BLaER1 (cell line): Measurements from ENCODE around the gene DNTT.
"Not testable (repeated sequence)": the region's sequence is repeated elsewhere in the genome, so short reads cannot be mapped to it uniquely, and the experiment has no call there.

Source experiments
- H3K27ac ChIP-seq: shearing (Covaris generic); formaldehyde crosslinking; 2 replicates; pipeline ENCODE4 v1.8.1; 2022
- H3K27me3 ChIP-seq: shearing (Covaris generic); formaldehyde crosslinking; 2 replicates; pipeline ENCODE4 v1.8.1; 2022
- H3K36me3 ChIP-seq: shearing (Covaris generic); formaldehyde crosslinking; 2 replicates; pipeline ENCODE4 v1.8.1; 2022
- H3K4me1 ChIP-seq: shearing (Covaris generic); formaldehyde crosslinking; 2 replicates; pipeline ENCODE4 v1.8.1; 2022
- H3K4me2 ChIP-seq: shearing (Covaris generic); formaldehyde crosslinking; 2 replicates; pipeline ENCODE4 v1.8.1; 2022
- H3K4me3 ChIP-seq: shearing (Covaris generic); formaldehyde crosslinking; 2 replicates; pipeline ENCODE4 v1.8.1; 2022
- H3K9ac ChIP-seq: shearing (Covaris generic); formaldehyde crosslinking; 2 replicates; pipeline ENCODE4 v1.8.1; 2022
- H3K9me3 ChIP-seq: shearing (Covaris generic); formaldehyde crosslinking; 2 replicates; pipeline ENCODE4 v1.8.1; 2022
- H4K20me1 ChIP-seq: shearing (Covaris generic); formaldehyde crosslinking; 2 replicates; pipeline ENCODE4 v1.8.1; 2022
- Cebpa-rat ChIP-seq: shearing (Covaris generic); IDR thresholded peaks from 2 replicates; pipeline ENCODE4 v1.8.1; 2022

Gene DNTT

DNA sequence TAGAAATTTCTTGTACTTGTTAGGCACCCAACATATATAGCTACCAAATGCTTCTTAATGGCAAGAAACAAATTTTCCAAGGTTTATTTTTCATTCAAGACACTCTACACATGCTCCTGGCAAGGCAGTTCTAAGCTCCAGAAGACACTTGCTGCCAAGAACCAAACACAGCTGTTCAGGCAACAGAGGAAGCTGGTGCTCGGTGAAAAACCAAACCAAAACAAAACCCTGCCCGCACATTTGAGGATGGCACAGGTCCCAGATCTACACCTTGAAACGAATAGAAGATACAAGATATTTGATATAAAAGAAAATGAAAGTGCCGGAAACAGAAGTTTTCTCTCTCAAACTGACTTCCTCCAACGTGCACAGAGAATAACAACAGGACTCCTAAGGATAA lies 4.9 kb upstream of the DNTT start:
- peaks cover 9% of the 10 kb centered on the region; the same call in 1 of the 2 replicates for H3K36me3 ChIP-seq
- H3K27me3 ChIP-seq = no peaks in the 10 kb centered on the region
- no peaks in the 10 kb centered on the region for H3K9me3 ChIP-seq
- no peak for TF ChIP-seq Cebpa-rat
- no peaks in the 10 kb centered on the region for H4K20me1 ChIP-seq
- H3K4me2 ChIP-seq = peak overlapping the region; percentile 97
- H3K9ac ChIP-seq = peak overlapping the region; percentile 97
- peak overlapping the region; percentile 97 for H3K27ac ChIP-seq
- H3K4me1 ChIP-seq = peaks cover 94% of the 10 kb centered on the region
- H3K4me3 ChIP-seq = peak overlapping the region; percentile 78

DNA sequence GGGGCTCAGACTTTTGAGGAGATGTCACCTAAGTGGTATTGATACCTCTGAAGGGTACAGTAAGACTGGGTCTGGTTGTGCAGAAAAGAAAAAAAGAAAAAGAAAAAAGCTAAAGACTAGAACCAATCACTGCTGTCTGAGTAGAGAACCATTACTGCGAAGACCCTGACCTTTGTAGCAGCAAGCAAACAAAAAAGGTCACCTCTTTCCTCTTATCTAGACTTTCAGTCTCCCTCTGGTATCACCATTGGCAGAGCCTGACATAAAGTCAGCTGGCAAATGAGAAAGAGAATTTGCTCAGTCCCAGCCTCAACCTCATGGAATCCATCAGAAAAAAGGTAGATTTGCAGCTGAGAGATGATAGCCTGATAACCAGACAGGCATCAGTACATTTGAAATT lies 2.6 kb upstream of the DNTT start:
- Histone ChIP-seq H4K20me1 (no peaks in the 10 kb centered on the region), H3K36me3 (peaks cover 29% of the 10 kb centered on the region), H3K9ac (peak overlapping the region; percentile 97), H3K4me3 (peak overlapping the region; percentile 78), H3K27me3 (no peaks in the 10 kb centered on the region), H3K4me2 (peak overlapping the region; percentile 97), H3K4me1 (peaks cover 72% of the 10 kb centered on the region), H3K27ac (peak overlapping the region; percentile 97), H3K9me3 (no peaks in the 10 kb centered on the region)
- no peak for TF ChIP-seq Cebpa-rat

DNA sequence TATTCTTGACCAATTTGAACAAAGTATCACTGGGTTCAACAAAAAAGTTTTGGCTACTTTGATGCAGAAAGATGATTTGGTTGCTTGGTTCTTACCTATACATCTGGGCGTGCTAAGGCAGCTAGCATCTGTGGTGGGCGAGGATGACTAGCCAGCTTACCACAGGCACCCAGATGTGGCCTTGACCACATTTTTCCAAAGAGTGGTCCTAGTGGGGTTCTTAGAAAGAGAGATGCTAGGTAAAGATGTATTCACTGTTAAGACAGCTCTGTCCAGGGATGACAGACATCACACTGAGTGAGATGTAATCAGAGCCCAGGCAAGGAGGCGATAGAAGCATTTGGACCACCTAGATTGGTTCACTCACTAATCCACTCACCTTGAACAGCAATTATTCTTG lies 785 bp downstream of the DNTT start:
- H3K4me2 ChIP-seq = peak overlapping the region; percentile 97
- H3K4me3 ChIP-seq = peak overlapping the region; percentile 78
- H3K27me3 ChIP-seq = no peaks in the 10 kb centered on the region
- H3K9ac ChIP-seq = peak overlapping the region; percentile 97
- H3K4me1 ChIP-seq = peaks cover 52% of the 10 kb centered on the region
- peak overlapping the region; percentile 97 for H3K27ac ChIP-seq
- H3K9me3 ChIP-seq = no peaks in the 10 kb centered on the region
- H3K36me3 ChIP-seq = peaks cover 52% of the 10 kb centered on the region
- no peak for TF ChIP-seq Cebpa-rat
- H4K20me1 ChIP-seq = peaks cover 6% of the 10 kb centered on the region

DNA sequence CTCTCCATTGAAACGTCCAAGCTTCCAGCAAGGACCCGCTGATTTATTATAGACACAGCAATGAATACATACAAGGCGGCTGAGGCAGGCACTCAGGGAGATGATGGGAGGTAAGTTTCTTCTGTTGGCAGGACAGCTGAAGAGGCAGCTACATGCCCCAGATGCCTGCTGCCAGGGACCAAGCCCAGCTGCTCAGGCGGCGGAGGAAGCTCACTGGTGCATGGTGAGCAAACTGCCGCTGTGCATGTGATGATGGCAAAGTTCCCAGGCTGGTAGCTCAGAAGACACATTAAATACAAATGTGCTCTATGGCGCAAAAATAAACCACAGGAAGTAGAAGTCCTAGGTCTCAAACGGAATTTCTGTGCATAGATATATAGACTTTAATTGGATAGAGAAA lies 2.3 kb downstream of the DNTT start:
- Histone ChIP-seq H3K4me1 (peaks cover 52% of the 10 kb centered on the region), H4K20me1 (peaks cover 21% of the 10 kb centered on the region), H3K9me3 (no peaks in the 10 kb centered on the region), H3K36me3 (peaks cover 67% of the 10 kb centered on the region), H3K27me3 (no peaks in the 10 kb centered on the region), H3K9ac (peak overlapping the region; percentile 97), H3K4me2 (peak overlapping the region; percentile 97), H3K4me3 (peak overlapping the region; percentile 78), H3K27ac (peak overlapping the region; percentile 97)
- no peak for TF ChIP-seq Cebpa-rat

DNA sequence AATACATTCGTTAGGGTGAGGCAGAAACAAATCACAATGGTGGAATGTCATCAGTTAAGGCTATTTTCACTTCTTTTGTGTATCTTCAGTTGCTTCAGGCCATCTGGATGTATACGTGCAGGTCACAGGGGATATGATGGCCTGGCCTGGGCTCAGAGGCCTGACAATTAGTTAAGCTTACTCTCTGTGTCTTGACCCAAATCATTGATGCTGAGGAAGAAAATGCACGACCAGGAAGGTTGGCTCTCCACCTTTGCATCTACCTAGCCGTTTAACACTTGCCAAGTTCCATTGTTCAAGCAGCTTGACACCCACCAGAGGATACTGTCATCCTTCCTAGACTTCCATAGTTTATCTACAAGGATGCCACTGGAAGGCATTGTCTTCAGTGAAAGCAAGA lies 4.6 kb downstream of the DNTT start:
- H3K9ac ChIP-seq = peak overlapping the region; percentile 97

DNA sequence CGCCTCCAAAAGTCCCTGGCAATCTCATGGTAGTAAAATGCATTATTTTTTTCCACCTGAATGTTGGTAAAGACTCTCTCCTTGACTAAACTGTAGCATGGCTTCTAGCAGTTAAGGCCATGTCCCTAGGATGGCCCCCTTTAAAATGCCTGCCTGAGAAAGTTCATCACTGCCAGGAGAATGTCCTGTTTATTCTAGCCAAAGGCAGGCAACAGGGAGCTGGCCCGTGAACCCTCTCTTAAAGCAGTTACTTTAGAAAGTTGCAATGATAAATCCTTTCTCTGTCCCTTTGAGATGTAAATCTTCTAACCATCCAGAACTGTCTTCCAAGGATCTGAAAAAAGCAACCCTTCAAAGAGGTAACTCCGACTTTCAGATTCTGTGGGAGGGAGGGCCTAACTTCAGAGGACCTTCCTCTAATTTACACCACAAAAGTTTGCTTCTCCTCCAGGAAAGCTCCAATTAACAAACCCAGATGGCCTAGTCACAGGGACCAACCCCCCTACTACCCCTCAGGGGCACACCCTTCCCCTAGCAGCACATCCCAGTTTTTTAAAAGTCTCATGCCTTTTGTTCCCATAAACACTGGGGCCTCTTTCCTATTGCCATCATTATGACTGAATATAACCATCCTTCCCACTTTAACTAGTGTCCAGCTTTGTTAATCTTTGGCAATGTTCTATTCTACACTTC lies 5.5 kb downstream of the DNTT start:
- H3K4me2 ChIP-seq = peak overlapping the region; percentile 97
- no peaks in the 10 kb centered on the region for H3K27me3 ChIP-seq
- peaks cover 54% of the 10 kb centered on the region for H4K20me1 ChIP-seq
- no peak for TF ChIP-seq Cebpa-rat
- H3K27ac ChIP-seq = peak overlapping the region; percentile 97
- peak overlapping the region; percentile 78 for H3K4me3 ChIP-seq
- H3K36me3 ChIP-seq = peaks cover 95% of the 10 kb centered on the region
- H3K9me3 ChIP-seq = no peaks in the 10 kb centered on the region
- H3K4me1 ChIP-seq = peaks cover 60% of the 10 kb centered on the region
- H3K9ac ChIP-seq = peak overlapping the region; percentile 97

More for the DNA sequence above, 4.6 kb downstream of the DNTT start:
- peak overlapping the region; percentile 78 for H3K4me3 ChIP-seq
- peak overlapping the region; percentile 97 for H3K4me2 ChIP-seq
- H3K9me3 ChIP-seq, H3K27me3 ChIP-seq: not testable (repeated sequence)
- peak overlapping the region; percentile 97 for H3K27ac ChIP-seq
- peaks cover 44% of the 10 kb centered on the region for H4K20me1 ChIP-seq
- peaks cover 52% of the 10 kb centered on the region for H3K4me1 ChIP-seq
- peaks cover 90% of the 10 kb centered on the region for H3K36me3 ChIP-seq

DNA sequence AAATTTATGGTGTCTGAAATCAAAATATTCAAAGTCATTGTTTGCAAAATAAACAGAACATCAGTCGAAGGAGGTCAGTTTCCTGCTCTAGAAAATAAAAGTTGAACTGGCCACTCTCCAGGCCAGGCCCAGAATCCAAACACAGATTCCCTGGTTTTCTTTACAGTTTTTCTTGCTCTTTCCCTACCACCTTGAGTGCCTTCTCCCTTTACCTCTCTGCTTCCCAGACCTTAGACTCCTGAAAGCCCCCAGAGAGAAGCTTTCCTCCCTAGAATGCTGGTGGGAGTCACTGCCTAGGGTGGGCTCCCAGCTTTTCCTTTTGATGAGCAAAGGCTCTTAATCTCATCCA lies 6.1 kb downstream of the DNTT start:
- Histone ChIP-seq H3K9ac (peak overlapping the region; percentile 97), H3K27ac (peak overlapping the region; percentile 97), H4K20me1 (peaks cover 59% of the 10 kb centered on the region), H3K9me3 (no peaks in the 10 kb centered on the region), H3K4me1 (peaks cover 65% of the 10 kb centered on the region), H3K4me3 (peak overlapping the region; percentile 78), H3K36me3 (peaks cover 97% of the 10 kb centered on the region), H3K27me3 (no peaks in the 10 kb centered on the region), H3K4me2 (peak overlapping the region; percentile 97)
- no peak for TF ChIP-seq Cebpa-rat

DNA sequence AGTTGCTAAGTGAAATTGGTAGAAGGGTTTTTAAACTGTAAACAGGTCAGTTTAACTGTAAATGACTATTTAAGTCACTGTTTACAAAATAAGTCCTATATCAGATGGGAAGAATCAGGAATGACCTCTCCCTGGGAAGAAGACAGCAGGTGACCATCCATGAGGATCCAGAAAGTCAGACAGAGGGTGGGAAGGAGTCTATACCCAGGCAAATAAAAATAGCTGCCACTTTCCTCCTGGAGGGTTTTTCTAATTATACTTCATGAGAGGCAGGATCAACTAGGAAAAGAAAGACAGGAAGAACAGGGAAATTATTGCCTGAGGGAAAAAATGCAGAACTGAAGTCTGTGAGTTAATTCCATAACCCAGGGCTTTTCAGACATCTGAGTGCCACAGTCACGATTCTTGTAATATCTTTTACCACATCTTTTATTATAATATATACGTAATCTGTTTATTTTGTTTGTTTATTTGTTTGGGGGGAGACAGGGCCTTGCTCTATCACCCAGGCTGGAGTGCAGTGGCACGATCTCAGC lies 7.0 kb downstream of the DNTT start:
- H3K9ac ChIP-seq = peak overlapping the region; percentile 97
- TF ChIP-seq Cebpa-rat = no peak
- no peaks in the 10 kb centered on the region for H3K9me3 ChIP-seq
- H3K4me2 ChIP-seq = peak overlapping the region; percentile 97
- H3K36me3 ChIP-seq = peaks cover 97% of the 10 kb centered on the region
- H3K27ac ChIP-seq = peak overlapping the region; percentile 97
- peak overlapping the region; percentile 78 for H3K4me3 ChIP-seq
- H4K20me1 ChIP-seq = peaks cover 68% of the 10 kb centered on the region
- H3K27me3 ChIP-seq = no peaks in the 10 kb centered on the region
- H3K4me1 ChIP-seq = peaks cover 74% of the 10 kb centered on the region

DNA sequence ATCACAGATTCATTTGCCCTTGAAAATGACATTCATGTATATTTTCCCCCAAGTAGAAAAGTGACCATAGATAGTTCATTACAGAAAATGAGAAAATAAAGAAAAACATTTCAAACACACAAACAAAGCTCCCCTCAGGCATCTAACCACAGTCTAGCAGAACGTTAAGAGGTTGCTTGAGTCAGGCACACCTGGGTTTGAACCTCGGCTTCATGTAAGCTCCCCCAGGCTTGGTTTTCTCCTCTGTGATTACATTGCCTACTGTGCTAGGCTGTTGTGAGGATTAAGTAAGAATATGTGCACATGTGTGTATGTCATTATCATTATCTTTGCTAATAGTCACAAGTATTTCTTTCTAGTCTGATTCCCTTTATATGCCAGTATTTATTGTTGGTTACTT lies 9.1 kb downstream of the DNTT start:
- TF ChIP-seq Cebpa-rat = no peak
- Histone ChIP-seq H3K27ac (peak overlapping the region; percentile 97), H3K9me3 (no peaks in the 10 kb centered on the region), H3K4me1 (peaks cover 93% of the 10 kb centered on the region), H3K9ac (peak overlapping the region; percentile 97), H3K4me2 (peak overlapping the region; percentile 97), H3K27me3 (no peaks in the 10 kb centered on the region), H3K36me3 (peaks cover 99% of the 10 kb centered on the region), H3K4me3 (peak overlapping the region; percentile 78), H4K20me1 (peaks cover 89% of the 10 kb centered on the region)

DNA sequence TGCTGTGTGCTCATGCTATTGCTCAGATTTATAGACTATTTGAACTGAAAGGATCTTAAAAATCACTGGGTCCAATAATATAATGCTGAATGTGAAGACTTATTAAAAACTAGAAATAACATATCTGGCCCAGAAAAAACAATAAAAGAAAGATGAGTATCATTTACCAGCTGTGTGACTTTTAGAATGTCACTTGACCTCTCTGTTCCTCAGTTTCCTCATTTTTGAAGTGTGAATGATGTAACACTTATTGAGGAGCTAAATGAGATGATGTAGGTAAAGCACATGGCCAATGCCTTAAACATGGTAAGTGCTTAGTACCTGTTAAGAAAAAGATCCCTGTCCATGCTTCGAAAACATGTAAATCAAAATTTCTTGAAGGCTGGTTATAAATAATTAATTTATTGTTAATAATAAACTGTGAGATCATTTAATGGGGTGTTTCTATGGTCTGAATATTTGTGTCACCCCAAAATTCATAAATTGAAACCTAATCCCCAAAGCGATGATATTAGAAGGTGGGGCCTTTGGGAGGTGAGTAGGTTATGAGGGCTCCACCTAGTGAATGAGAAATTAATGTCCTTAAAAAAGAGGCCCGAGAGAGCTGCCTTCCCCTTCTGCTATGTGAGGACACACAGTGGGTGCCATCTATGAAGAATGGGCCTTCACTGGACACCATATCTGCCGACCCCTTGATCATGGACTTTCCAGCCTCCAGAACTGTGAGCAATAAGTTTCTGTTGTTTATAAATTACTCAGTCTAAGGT lies 13.0 kb downstream of the DNTT start:
- Histone ChIP-seq H3K27me3 (no peaks in the 10 kb centered on the region), H3K9ac (no peak overlapping the region), H4K20me1 (peaks cover 100% of the 10 kb centered on the region), H3K36me3 (peaks cover 100% of the 10 kb centered on the region), H3K4me2 (0 out of 2 replicates have a peak overlapping the region, but pooled peaks have one; percentile 38), H3K9me3 (no peaks in the 10 kb centered on the region), H3K4me1 (peaks cover 92% of the 10 kb centered on the region), H3K27ac (no peak overlapping the region), H3K4me3 (no peak overlapping the region)
- TF ChIP-seq Cebpa-rat = no peak
